T-helper 1 cell treated with Interleukin-12 subunit alpha and Interleukin-12 subunit beta and Interleukin-4 antibody, amounts not matched to agents 30 μg/mL and 1 μg/mL, for 36 hours (primary cell): Measurements from ENCODE around the gene CCDC24.

Experiments used
- H3K27ac Mint-ChIP-seq: one replicate; pipeline ENCODE4 v1.8.0; 2021; ENCODE audit warnings: mild to moderate bottlenecking, mixed read lengths
- H3K27me3 Mint-ChIP-seq: one replicate; pipeline ENCODE4 v1.8.0; 2021; ENCODE audit warnings: low read depth, mixed read lengths
- H3K36me3 Mint-ChIP-seq: one replicate; pipeline ENCODE4 v1.8.0; 2021; ENCODE audit warnings: low read depth, mixed read lengths
- H3K4me1 Mint-ChIP-seq: one replicate; pipeline ENCODE4 v1.8.0; 2021; ENCODE audit warnings: low read depth, mixed read lengths
- H3K4me3 Mint-ChIP-seq: one replicate; pipeline ENCODE4 v1.8.0; 2021; ENCODE audit warnings: mild to moderate bottlenecking, moderate library complexity, mixed read lengths
- H3K9me3 Mint-ChIP-seq: one replicate; pipeline ENCODE4 v1.8.0; 2021; ENCODE audit warnings: mixed read lengths

Gene CCDC24

GRCh38 chr1:43957407-43958040 is 33.9 kb upstream of the CCDC24 start:
- H3K4me3 Mint-ChIP-seq, result no peak overlapping the region
- no peaks in the 10 kb centered on the region for H3K9me3 Mint-ChIP-seq
- H3K27ac Mint-ChIP-seq, result no peak overlapping the region
- peaks cover 6% of the 10 kb centered on the region for H3K36me3 Mint-ChIP-seq
- peaks cover 2% of the 10 kb centered on the region for H3K4me1 Mint-ChIP-seq
- no peaks in the 10 kb centered on the region for H3K27me3 Mint-ChIP-seq

- H3K36me3 Mint-ChIP-seq, result peaks cover 7% of the 10 kb centered on the region
- no peak overlapping the region for H3K27ac Mint-ChIP-seq
- peaks cover 3% of the 10 kb centered on the region for H3K4me1 Mint-ChIP-seq
Measured at GRCh38 chr1:43958351-43959255, 32.8 kb upstream of the CCDC24 start.

DNA sequence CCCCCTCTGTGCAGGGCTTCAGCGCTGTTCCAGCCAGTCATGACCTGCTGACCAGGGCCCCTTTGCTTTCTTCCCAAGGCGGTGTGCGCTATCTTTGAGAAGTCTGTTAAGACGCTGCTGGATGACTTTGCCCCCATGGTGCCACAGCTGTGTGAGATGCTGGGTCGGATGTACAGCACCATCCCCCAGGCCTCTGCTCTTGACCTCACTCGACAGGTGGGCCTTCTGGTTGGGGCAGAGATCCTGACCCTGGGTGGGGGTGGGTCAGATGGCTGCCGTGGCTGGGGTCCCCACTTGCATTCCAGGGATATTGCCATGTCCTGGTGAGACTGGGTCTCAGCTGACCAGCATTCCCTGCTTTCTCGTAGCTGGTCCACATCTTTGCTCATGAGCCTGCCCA is 30.6 kb upstream of the CCDC24 start:
- H3K27me3 Mint-ChIP-seq, result no peaks in the 10 kb centered on the region
- no peaks in the 10 kb centered on the region for H3K9me3 Mint-ChIP-seq
- no peak overlapping the region for H3K27ac Mint-ChIP-seq
- H3K36me3 Mint-ChIP-seq, result peaks cover 7% of the 10 kb centered on the region
- no peak overlapping the region for H3K4me3 Mint-ChIP-seq
- H3K4me1 Mint-ChIP-seq, result peaks cover 3% of the 10 kb centered on the region

More at GRCh38 chr1:43958351-43959255, 32.8 kb upstream of the CCDC24 start:
- H3K9me3 Mint-ChIP-seq, result no peaks in the 10 kb centered on the region
- no peak overlapping the region for H3K4me3 Mint-ChIP-seq
- no peaks in the 10 kb centered on the region for H3K27me3 Mint-ChIP-seq

DNA sequence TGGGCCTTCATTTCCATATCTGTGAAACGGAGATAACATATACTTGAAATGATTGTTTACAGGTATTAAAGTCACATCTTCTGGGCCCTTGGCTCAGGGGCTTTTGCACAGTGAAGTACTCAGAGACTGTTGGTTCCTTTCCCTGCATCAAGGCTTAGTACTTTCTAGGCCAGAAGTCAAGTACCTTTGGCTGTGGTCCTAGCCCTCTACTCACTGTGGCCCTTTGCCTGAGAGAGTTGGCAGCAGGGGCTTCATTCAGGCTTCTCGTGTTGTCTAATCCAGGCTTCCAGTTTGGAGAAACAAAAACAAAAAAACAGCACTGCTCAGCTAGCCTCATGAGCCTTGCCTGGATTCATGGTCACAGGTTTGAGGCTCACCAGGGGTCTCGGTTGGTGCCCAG is 29.7 kb upstream of the CCDC24 start:
- Mint-ChIP-seq H3K36me3 (peaks cover 7% of the 10 kb centered on the region), H3K4me1 (peaks cover 3% of the 10 kb centered on the region), H3K27ac (no peak overlapping the region), H3K9me3 (no peaks in the 10 kb centered on the region), H3K4me3 (no peak overlapping the region), H3K27me3 (no peaks in the 10 kb centered on the region)

- Mint-ChIP-seq H3K27me3 (no peaks in the 10 kb centered on the region), H3K27ac (no peak overlapping the region), H3K36me3 (peaks cover 7% of the 10 kb centered on the region), H3K4me3 (no peak overlapping the region), H3K9me3 (no peaks in the 10 kb centered on the region), H3K4me1 (peaks cover 3% of the 10 kb centered on the region)
Measured at GRCh38 chr1:43962324-43962723, 29.1 kb upstream of the CCDC24 start.

DNA sequence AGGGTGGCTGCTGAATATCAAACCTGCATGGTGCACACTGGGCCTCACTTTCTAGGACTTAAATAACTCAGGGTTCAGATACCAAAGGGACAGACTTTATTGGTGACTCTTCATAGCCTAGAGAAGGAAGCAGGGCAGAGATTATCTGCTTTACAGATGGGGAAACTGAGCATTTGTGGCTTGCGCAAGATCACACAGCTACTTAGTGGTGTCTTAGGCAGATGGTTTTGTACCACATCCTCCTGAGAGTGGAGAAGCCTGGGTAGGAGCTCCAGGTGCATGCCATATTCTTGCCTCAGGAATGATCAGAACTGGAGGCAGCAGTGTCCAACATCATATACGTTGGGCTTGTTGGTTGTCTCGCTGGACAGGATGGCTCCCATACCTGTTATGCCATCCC is 28.4 kb upstream of the CCDC24 start:
- Mint-ChIP-seq H3K9me3 (no peaks in the 10 kb centered on the region), H3K4me1 (peaks cover 3% of the 10 kb centered on the region), H3K27ac (no peak overlapping the region), H3K36me3 (peaks cover 7% of the 10 kb centered on the region), H3K27me3 (no peaks in the 10 kb centered on the region), H3K4me3 (no peak overlapping the region)

DNA sequence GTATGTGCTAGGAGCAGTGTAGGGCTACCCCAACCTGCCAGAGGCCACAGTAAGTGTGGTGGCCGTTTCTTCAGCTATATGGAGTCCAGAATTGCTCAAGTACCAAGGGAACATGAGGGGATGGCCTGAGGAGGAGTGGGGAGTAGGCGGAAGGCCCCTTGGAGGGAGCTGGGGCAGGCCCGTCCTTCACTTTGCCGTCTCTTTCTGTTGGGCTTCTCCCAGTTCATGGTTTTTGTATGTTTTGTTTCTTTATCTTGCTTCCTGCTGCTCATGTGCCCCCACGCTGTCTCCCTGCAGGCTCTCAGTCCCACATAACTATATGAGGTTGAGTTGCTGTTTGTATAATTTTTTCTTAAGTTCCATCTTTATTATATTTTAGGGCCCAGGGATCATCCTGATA is 27.5 kb upstream of the CCDC24 start:
- H3K9me3 Mint-ChIP-seq, result no peaks in the 10 kb centered on the region
- peaks cover 3% of the 10 kb centered on the region for H3K4me1 Mint-ChIP-seq
- no peak overlapping the region for H3K27ac Mint-ChIP-seq
- no peak overlapping the region for H3K4me3 Mint-ChIP-seq
- peaks cover 4% of the 10 kb centered on the region for H3K36me3 Mint-ChIP-seq
- no peaks in the 10 kb centered on the region for H3K27me3 Mint-ChIP-seq

DNA sequence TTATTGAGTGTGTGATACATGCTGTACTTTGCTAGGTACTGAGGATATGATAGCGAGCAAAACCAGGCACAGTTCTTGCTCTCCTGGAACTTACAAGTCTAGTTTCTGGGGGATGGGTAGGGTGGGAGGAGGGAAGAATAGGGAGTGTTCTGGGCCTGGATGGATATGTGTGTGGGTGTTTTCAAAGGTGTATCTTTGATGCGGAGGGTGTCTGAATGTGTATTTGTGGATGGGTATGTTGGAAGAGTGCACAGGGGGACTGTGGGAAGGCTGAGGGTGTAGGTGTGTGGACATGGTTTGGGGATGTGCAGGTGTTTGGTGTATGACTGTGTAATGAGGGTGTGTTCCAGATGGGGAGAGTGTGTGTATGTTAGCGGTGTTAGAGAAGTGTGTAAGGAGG is 26.1 kb upstream of the CCDC24 start:
- no peaks in the 10 kb centered on the region for H3K27me3 Mint-ChIP-seq
- no peaks in the 10 kb centered on the region for H3K9me3 Mint-ChIP-seq
- H3K36me3 Mint-ChIP-seq, result peaks cover 7% of the 10 kb centered on the region
- H3K27ac Mint-ChIP-seq, result no peak overlapping the region
- no peak overlapping the region for H3K4me3 Mint-ChIP-seq
- H3K4me1 Mint-ChIP-seq, result peaks cover 14% of the 10 kb centered on the region

DNA sequence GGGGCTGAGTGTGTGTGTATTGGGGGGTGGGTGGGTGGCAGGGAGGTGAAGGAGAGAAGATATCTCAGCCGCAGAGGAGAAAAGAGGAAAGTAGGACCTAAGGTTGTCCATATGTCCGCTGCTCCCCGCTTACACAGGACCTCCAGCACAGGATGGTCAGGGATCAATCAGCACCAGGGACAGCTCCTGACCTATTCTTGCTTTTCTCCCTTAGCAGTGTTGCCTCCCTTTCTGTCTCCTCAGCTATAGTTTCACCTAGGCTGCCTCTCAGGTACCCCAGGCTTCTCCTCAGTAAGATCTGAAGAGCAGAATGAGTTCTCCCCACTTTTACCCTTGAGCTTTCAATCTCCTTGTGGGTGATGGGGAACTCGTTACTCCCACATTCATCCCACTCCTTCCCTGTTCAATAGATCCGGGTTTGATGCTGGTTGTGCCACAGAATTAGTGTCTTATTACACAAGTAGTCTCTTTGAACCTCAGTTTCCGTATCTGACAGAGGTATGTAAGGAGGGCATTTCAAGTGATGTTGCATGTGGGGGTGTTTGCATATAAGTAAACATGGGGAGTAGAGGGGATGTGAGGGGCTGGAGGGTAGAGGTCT is 23.0 kb upstream of the CCDC24 start:
- Mint-ChIP-seq H3K4me3 (no peak overlapping the region), H3K27ac (no peak overlapping the region), H3K9me3 (no peaks in the 10 kb centered on the region), H3K4me1 (peaks cover 26% of the 10 kb centered on the region), H3K36me3 (peaks cover 6% of the 10 kb centered on the region), H3K27me3 (no peaks in the 10 kb centered on the region)

GRCh38 chr1:43969416-43969745 is 22.0 kb upstream of the CCDC24 start:
- H3K9me3 Mint-ChIP-seq, result no peaks in the 10 kb centered on the region
- H3K4me3 Mint-ChIP-seq, result peak overlapping the region; percentile 95
- peaks cover 35% of the 10 kb centered on the region for H3K4me1 Mint-ChIP-seq
- peaks cover 6% of the 10 kb centered on the region for H3K36me3 Mint-ChIP-seq
- no peaks in the 10 kb centered on the region for H3K27me3 Mint-ChIP-seq
- no peak overlapping the region for H3K27ac Mint-ChIP-seq

DNA sequence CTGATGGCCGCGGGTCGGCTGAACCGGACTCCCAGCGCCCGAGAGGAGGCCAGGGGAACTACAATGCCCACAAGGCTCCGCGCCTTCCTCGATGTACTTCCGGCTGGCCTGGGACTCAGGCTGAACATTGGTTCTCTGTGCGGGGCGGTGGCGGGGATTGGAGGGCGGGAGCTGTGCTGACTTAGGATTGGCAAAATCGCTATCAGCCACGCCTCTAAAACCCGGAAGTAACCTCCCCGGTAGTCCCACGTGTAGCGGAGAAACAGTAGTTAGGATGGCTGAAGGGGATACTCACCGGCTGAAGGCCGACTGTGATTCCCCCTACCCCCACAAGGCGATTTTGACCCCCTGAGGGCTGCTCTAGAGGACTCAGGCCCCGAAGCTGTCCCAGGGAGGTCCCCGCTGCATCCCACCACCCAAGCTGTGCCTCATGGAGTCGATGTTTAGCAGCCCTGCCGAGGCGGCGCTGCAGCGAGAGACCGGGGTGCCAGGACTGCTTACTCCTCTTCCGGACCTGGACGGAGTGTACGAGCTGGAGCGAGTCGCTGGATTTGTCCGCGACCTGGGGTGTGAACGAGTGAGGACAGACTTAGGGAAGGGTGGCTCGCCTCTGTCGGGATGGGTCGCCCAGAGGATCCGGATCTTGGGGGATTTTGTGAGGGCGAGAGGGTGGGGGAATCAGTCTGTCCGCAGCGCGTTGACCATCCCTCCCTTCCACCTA is 21.5 kb upstream of the CCDC24 start, which contains the start of gene DPH2:
DPH2 (plus strand) TSS at position 265 of the 721 bp plus-strand sequence; CDS start at position 431, 166 bp downstream.
- H3K9me3 Mint-ChIP-seq, result no peaks in the 10 kb centered on the region
- H3K36me3 Mint-ChIP-seq, result peaks cover 6% of the 10 kb centered on the region
- peak within 1 kb of the TSS; percentile 95 for H3K4me3 Mint-ChIP-seq
- H3K4me1 Mint-ChIP-seq, result peaks cover 36% of the 10 kb centered on the region
- H3K27me3 Mint-ChIP-seq, result no peaks in the 10 kb centered on the region
- H3K27ac Mint-ChIP-seq, result peak within 1 kb of the TSS; percentile 82

DNA sequence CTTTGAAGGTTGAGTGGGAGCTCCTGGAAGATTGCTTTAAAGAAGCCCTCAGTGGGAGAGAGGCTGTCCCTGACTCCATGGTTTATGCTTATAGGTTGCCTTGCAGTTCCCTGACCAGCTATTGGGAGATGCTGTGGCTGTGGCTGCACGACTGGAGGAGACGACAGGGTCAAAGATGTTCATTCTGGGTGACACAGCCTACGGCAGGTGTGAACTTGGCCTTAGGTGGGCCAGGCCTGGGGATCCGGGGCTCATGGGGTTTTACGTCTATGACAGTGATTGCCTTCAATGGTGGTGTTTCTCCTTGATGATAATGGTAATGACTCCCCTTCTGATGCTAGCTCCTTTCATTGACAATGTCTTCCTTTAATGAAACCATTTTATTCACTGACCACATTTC is 20.9 kb upstream of the CCDC24 start:
- Mint-ChIP-seq H3K27me3 (no peaks in the 10 kb centered on the region), H3K4me3 (peak overlapping the region; percentile 95), H3K27ac (peak overlapping the region; percentile 82)

GRCh38 chr1:43970911-43971310 is 20.5 kb upstream of the CCDC24 start:
- peak overlapping the region; percentile 95 for H3K4me3 Mint-ChIP-seq
- no peaks in the 10 kb centered on the region for H3K27me3 Mint-ChIP-seq
- no peak overlapping the region for H3K27ac Mint-ChIP-seq
- no peaks in the 10 kb centered on the region for H3K9me3 Mint-ChIP-seq
- peaks cover 40% of the 10 kb centered on the region for H3K4me1 Mint-ChIP-seq
- peaks cover 6% of the 10 kb centered on the region for H3K36me3 Mint-ChIP-seq

More for the DNA sequence above, 20.9 kb upstream of the CCDC24 start:
- H3K4me1 Mint-ChIP-seq, result peaks cover 36% of the 10 kb centered on the region
- peaks cover 6% of the 10 kb centered on the region for H3K36me3 Mint-ChIP-seq
- no peaks in the 10 kb centered on the region for H3K9me3 Mint-ChIP-seq

DNA sequence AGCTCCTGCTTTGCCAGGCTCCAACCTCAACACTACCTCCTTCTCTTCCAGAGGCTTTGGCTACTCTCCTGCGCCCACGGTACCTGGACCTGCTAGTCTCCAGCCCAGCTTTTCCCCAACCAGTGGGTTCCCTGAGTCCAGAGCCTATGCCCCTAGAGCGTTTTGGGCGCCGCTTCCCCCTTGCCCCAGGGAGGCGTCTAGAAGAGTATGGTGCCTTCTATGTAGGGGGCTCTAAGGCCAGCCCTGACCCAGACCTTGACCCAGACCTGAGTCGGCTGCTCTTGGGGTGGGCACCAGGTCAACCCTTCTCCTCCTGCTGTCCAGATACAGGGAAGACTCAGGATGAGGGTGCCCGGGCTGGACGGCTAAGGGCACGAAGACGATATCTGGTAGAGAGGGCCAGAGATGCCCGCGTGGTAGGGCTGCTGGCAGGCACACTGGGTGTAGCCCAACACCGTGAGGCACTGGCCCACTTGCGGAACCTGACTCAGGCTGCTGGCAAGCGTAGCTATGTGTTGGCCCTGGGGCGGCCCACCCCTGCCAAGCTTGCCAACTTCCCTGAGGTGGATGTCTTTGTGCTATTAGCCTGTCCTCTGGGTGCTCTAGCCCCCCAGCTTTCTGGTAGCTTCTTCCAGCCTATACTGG is 19.9 kb upstream of the CCDC24 start:
- H3K27ac Mint-ChIP-seq, result no peak overlapping the region
- H3K4me1 Mint-ChIP-seq, result peaks cover 44% of the 10 kb centered on the region

More for the DNA sequence above, 19.9 kb upstream of the CCDC24 start:
- peaks cover 6% of the 10 kb centered on the region for H3K36me3 Mint-ChIP-seq
- H3K4me3 Mint-ChIP-seq, result peak overlapping the region; percentile 95
- H3K27me3 Mint-ChIP-seq, result no peaks in the 10 kb centered on the region
- H3K9me3 Mint-ChIP-seq, result no peaks in the 10 kb centered on the region
